Peyer's patch (tissue), 4 donors: ENCODE measurements around the gene TRIP6. TPM values are rescaled to one million over a fixed set of nuclear protein-coding genes. Genes with fewer than 3 reads are reported as not detected.

Experiments used
- DNase-seq, 3 donors: peaks; one replicate each; pipeline ENCODE4 v3.0.0-alpha.2; 2017 to 2019
- H3K27ac ChIP-seq, 4 donors: fragments of 200-600 bp; sonication (generic); one replicate each; pipeline ENCODE4 v1.5.1; 2016 to 2019
- H3K27me3 ChIP-seq, 2 donors: fragments of 200-600 bp; sonication (generic); one replicate each; pipeline ENCODE4 v1.5.1; 2019
- H3K36me3 ChIP-seq, 3 donors: fragments of 200-600 bp; sonication (generic); one replicate each; pipeline ENCODE4 v1.5.1; 2016 to 2019
- H3K4me1 ChIP-seq, 4 donors: fragments of 200-600 bp; sonication (generic); one replicate each; pipeline ENCODE4 v1.5.1; 2016 to 2019
- H3K4me3 ChIP-seq, 4 donors: fragments of 200-600 bp; sonication (generic); 1 replicate in 3 of 4; 2 replicates in 1 of 4; pipeline ENCODE4 v1.5.1; 2016 to 2019; ENCODE audit warnings: mild to moderate bottlenecking in 1 of 4
- H3K9me3 ChIP-seq, 4 donors: fragments of 200-600 bp; sonication (generic); one replicate each; pipeline ENCODE4 v1.5.1; 2016 to 2019; ENCODE audit warnings: mild to moderate bottlenecking in 1 of 4
- POLR2A ChIP-seq, 2 donors: fragments of 450-650 bp; IDR thresholded peaks; one replicate each; pipeline ENCODE4 v1.5.1; 2017; ENCODE audit warnings: antibody characterized with exemption in 2 of 2, mild to moderate bottlenecking in 2 of 2, moderate library complexity in 2 of 2
- total RNA-seq, 4 donors: library from RNA; depleted of rRNA; stranded (reverse); fragments of >200 nt; gene quantifications; one replicate each; pipeline ENCODE4 v1.1.0, GENCODE V29; 2016
- TF ChIP-seq, protein P1 (sequence below), 6 experiments: fragments of 450-650 bp in 4 of 6; fragments of 200-600 bp in 2 of 6; sonication (generic) in 1 of 6; IDR thresholded peaks; one replicate each; pipeline ENCODE4 v1.5.1; 2017 to 2019; ENCODE audit warnings: antibody characterized with exemption in 6 of 6, mild to moderate bottlenecking in 3 of 6, moderate library complexity in 1 of 6

The TRIP6 gene
- total RNA-seq, 4 donors from 2014 or later: 8.8 to 22.3 (median 15.4) TPM

DNA sequence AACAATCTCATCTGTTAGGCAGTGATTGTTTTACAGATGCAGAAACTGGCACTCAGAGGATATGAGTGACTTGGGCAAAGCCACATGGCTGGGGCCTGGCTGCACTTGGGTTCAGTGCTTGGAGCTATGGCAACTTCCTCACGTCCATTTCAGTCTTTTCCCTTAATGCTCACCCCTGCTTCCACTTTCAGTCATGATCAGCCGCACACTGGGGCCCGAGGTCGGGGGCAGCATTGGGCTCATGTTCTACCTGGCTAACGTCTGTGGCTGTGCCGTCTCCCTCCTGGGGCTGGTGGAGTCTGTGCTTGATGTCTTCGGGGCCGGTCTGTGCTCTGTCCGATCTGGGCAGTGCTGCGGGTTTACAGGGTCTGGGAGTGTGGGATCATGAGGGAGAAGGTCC lies 11.7 kb upstream of the TRIP6 start:
- no peaks in the 10 kb centered on the region for H3K27me3 ChIP-seq
- DNase-seq: no peak
- H3K36me3 ChIP-seq: peaks cover 0 to 18% (median 0%) of the 10 kb centered on the region in 3 donors

DNA sequence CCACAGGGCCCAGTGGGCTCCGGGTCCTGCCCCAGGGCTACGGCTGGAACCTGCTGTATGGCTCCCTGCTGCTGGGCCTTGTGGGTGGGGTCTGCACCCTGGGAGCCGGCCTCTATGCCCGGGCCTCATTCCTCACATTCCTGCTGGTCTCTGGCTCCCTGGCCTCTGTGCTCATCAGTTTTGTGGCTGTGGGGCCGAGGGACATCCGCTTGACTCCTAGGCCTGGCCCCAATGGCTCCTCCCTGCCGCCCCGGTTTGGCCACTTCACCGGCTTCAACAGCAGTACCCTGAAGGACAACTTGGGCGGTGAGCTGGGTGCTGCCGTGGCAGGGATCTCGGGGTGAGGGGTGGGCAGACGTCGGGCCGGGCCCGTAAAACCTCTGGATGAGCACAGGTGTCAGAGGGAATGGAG lies 10.3 kb upstream of the TRIP6 start:
- Histone ChIP-seq H3K27me3 (no peaks in the 10 kb centered on the region), H3K4me3 (no peak overlapping the region), H3K4me1 (peaks cover 0 to 7% (median 0%) of the 10 kb centered on the region in 4 donors), H3K36me3 (peaks cover 0 to 30% (median 0%) of the 10 kb centered on the region in 3 donors), H3K27ac (no peak overlapping the region), H3K9me3 (no peaks in the 10 kb centered on the region)
- TF ChIP-seq, protein P1, sequence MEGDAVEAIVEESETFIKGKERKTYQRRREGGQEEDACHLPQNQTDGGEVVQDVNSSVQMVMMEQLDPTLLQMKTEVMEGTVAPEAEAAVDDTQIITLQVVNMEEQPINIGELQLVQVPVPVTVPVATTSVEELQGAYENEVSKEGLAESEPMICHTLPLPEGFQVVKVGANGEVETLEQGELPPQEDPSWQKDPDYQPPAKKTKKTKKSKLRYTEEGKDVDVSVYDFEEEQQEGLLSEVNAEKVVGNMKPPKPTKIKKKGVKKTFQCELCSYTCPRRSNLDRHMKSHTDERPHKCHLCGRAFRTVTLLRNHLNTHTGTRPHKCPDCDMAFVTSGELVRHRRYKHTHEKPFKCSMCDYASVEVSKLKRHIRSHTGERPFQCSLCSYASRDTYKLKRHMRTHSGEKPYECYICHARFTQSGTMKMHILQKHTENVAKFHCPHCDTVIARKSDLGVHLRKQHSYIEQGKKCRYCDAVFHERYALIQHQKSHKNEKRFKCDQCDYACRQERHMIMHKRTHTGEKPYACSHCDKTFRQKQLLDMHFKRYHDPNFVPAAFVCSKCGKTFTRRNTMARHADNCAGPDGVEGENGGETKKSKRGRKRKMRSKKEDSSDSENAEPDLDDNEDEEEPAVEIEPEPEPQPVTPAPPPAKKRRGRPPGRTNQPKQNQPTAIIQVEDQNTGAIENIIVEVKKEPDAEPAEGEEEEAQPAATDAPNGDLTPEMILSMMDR (IDR thresholded peaks at IDR 0.05): no peak
- no peak for TF ChIP-seq POLR2A (IDR thresholded peaks at IDR 0.05)
- no peak for DNase-seq

More for the DNA sequence above, 11.7 kb upstream of the TRIP6 start:
- peaks cover 0 to 11% (median 0%) of the 10 kb centered on the region in 4 donors for H3K4me1 ChIP-seq
- no peak overlapping the region for H3K27ac ChIP-seq
- H3K9me3 ChIP-seq: no peaks in the 10 kb centered on the region
- no peak for TF ChIP-seq POLR2A (IDR thresholded peaks at IDR 0.05)
- TF ChIP-seq, protein P1 (IDR thresholded peaks at IDR 0.05): no peak
- H3K4me3 ChIP-seq: no peak overlapping the region

DNA sequence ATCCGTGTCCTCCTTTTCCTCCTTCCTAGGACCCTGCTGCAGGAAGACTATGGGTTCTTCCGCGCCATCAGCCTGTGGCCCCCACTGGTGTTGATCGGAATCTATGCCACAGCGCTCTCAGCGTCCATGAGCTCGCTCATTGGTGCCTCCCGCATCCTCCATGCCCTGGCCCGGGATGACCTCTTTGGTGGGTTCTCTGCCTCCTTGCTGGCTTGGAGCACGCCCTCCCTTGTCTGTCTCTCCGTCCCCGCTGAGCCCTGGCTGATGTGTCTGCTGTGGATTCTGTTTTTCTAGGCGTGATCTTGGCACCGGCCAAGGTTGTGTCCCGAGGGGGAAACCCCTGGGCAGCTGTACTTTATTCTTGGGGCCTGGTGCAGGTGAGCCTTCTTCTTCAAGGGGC lies 7.3 kb upstream of the TRIP6 start:
- DNase-seq: no peak
- Histone ChIP-seq H3K27ac (no peak overlapping the region), H3K9me3 (no peaks in the 10 kb centered on the region), H3K4me1 (peaks cover 0 to 11% (median 0%) of the 10 kb centered on the region in 4 donors), H3K4me3 (no peak overlapping the region), H3K36me3 (peaks cover 0 to 30% (median 0%) of the 10 kb centered on the region in 3 donors), H3K27me3 (no peaks in the 10 kb centered on the region)
- no peak for TF ChIP-seq POLR2A (IDR thresholded peaks at IDR 0.05)

DNA sequence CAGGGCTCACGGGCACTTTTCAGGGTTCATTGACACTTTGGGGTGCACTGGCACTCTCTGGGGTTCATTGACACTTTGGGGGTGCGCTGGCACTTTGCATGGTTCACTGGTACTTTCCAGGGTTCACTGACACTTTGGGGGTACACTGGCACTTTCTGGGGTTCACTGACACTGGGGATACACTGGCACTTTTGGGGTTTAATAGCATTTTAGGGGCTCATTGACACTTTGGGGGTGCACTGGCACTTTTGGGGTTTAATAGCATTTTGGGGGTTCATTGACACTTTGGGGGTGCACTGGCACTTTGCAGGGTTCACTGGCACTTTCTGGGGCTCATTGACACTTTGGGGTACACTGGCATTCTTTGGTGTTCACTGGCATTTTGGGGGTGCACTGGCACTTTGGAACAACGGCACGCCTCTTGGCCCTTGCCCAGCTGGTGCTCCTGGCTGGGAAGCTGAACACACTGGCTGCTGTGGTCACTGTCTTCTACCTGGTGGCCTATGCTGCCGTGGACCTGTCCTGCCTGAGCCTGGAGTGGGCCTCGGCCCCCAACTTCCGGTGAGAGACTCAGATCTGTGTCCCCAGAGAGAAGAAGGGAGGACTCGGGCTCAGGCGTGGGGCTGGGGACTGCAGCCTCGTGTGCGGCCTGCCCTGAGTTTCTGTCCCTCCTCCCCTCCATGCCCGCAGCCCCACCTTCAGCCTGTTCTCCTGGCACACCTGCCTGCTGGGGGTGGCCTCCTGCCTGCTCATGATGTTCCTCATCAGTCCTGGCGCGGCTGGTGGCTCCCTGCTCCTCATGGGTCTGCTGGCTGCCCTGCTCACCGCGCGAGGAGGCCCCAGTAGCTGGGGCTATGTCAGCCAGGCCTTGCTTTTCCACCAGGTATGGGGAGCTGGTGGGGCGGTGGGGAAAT lies 6.2 kb upstream of the TRIP6 start:
- TF ChIP-seq, protein P1 (IDR thresholded peaks at IDR 0.05): no peak
- TF ChIP-seq POLR2A (IDR thresholded peaks at IDR 0.05): no peak
- peaks cover 0 to 22% (median 0%) of the 10 kb centered on the region in 3 donors for H3K36me3 ChIP-seq
- H3K27ac ChIP-seq: no peak overlapping the region
- H3K4me3 ChIP-seq: no peak overlapping the region
- no peaks in the 10 kb centered on the region for H3K9me3 ChIP-seq
- no peak for DNase-seq
- H3K27me3 ChIP-seq: no peaks in the 10 kb centered on the region
- peaks cover 0 to 18% (median 0%) of the 10 kb centered on the region in 4 donors for H3K4me1 ChIP-seq

DNA sequence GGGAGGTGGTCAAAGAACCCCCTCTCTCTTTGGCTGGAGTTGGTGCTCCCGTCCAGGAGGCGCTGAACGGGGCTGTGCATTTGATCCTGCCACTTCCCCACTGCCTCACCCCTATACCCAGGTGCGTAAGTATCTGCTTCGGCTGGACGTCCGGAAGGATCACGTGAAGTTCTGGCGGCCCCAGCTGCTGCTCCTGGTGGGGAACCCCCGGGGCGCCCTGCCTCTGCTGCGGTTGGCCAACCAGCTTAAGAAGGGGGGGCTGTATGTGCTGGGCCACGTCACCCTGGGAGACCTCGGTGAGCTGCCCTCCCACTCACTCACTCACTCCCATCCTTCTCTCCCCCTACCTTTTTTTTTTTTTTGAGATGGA lies 5.6 kb upstream of the TRIP6 start:
- H3K9me3 ChIP-seq: no peaks in the 10 kb centered on the region
- H3K4me3 ChIP-seq: no peak overlapping the region
- DNase-seq: no peak
- peaks cover 0 to 20% (median 0%) of the 10 kb centered on the region in 3 donors for H3K36me3 ChIP-seq
- no peak overlapping the region for H3K27ac ChIP-seq
- peaks cover 2 to 24% (median 4%) of the 10 kb centered on the region in 4 donors for H3K4me1 ChIP-seq
- no peaks in the 10 kb centered on the region for H3K27me3 ChIP-seq
- TF ChIP-seq, protein P1 (IDR thresholded peaks at IDR 0.05): no peak
- TF ChIP-seq POLR2A (IDR thresholded peaks at IDR 0.05): no peak

DNA sequence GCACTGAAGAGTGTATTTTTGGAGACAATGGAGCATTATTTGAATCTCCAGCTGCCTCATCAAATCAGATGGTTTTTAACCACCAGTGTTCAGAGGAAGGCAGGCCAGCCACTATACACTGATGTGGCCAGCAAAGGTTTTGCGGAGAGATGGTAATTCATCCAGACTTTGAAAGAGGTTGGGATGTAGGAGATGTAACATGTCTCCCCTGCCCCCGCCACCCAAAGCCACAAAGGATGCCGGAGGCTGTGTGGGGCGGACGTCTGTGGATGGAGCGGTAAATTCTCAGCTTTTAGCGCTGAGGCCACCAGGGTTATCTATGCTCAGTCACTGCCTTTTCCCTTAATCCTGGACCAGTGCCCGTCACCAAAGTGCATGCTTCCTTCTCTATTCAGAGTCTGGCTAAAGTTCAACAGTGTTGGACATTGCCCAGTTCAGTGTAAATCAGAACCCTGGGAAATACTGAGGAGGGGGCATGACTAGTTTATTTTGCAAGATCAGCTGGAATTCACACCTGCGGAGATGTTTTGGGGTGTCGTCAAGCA lies 3.7 kb upstream of the TRIP6 start:
- H3K27ac ChIP-seq: peak overlapping the region in 1 of 4 donors; percentile 19
- no peak for TF ChIP-seq POLR2A (IDR thresholded peaks at IDR 0.05)
- TF ChIP-seq, protein P1 (IDR thresholded peaks at IDR 0.05): no peak
- no peak overlapping the region for H3K4me3 ChIP-seq
- H3K36me3 ChIP-seq: peaks cover 0 to 20% (median 0%) of the 10 kb centered on the region in 3 donors
- H3K9me3 ChIP-seq: no peaks in the 10 kb centered on the region
- H3K27me3 ChIP-seq: no peaks in the 10 kb centered on the region
- peak in 1 of 3 donors; percentile 73 for DNase-seq
- H3K4me1 ChIP-seq: peaks cover 6 to 33% (median 12%) of the 10 kb centered on the region in 4 donors
